ENCODE data around the gene MACROD2. TPM values are rescaled to one million over a fixed set of nuclear protein-coding genes. Genes with fewer than 3 reads are reported as not detected.

MACROD2 gene
- total RNA-seq, 1 donor from 2014 or later = 2.5 TPM

GRCh38 chr20:14820771-14821170 is 825.5 kb downstream of the MACROD2 start:
- DNase-seq (ENCODE audit: extremely low spot score, unreplicated experiment) = no peak
- peaks cover 6% of the 10 kb centered on the region for H3K9me3 Mint-ChIP-seq (ENCODE audit: unreplicated experiment)
- H3K4me3 Mint-ChIP-seq (ENCODE audit: unreplicated experiment) = no peak overlapping the region

DNA sequence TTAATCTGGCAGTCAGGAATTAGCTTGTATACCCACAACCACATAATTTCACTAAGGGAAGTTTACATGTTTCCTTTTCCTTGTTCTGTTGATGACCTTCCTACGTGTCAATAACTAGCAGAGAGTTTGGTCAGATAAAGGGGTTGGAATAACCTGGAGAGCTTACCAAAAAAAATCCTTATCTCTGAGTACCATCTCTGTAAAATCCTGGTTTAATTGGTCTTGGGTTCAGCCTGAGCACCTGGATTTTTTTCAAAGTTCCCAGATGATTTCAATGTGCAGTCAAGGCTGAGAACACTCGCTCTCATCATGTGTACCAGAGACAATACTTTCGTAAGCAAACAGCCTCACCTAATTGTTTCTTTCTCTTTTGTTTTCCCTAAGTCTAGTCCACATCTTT is 825.9 kb downstream of the MACROD2 start:
- no peak for TF ChIP-seq CTCF (IDR thresholded peaks at IDR 0.05)
- Mint-ChIP-seq H3K9me3 (ENCODE audit: unreplicated experiment) (peaks cover 6% of the 10 kb centered on the region), H3K27me3 (ENCODE audit: unreplicated experiment) (peaks cover 2% of the 10 kb centered on the region), H3K27ac (ENCODE audit: unreplicated experiment) (no peak overlapping the region), H3K36me3 (ENCODE audit: unreplicated experiment) (no peaks in the 10 kb centered on the region), H3K4me1 (ENCODE audit: unreplicated experiment) (no peaks in the 10 kb centered on the region), H3K4me3 (ENCODE audit: unreplicated experiment) (no peak overlapping the region)
- DNase-seq (ENCODE audit: extremely low spot score, unreplicated experiment) = no peak

More at GRCh38 chr20:14820771-14821170, 825.5 kb downstream of the MACROD2 start:
- Mint-ChIP-seq H3K27me3 (ENCODE audit: unreplicated experiment) (peaks cover 2% of the 10 kb centered on the region), H3K27ac (ENCODE audit: unreplicated experiment) (no peak overlapping the region), H3K36me3 (ENCODE audit: unreplicated experiment) (no peaks in the 10 kb centered on the region), H3K4me1 (ENCODE audit: unreplicated experiment) (no peaks in the 10 kb centered on the region)
- TF ChIP-seq CTCF (IDR thresholded peaks at IDR 0.05) = no peak

- H3K36me3 Mint-ChIP-seq (ENCODE audit: unreplicated experiment) = no peaks in the 10 kb centered on the region
- no peaks in the 10 kb centered on the region for H3K4me1 Mint-ChIP-seq (ENCODE audit: unreplicated experiment)
- H3K4me3 Mint-ChIP-seq (ENCODE audit: unreplicated experiment) = no peak overlapping the region
- TF ChIP-seq CTCF (IDR thresholded peaks at IDR 0.05) = no peak
- peaks cover 2% of the 10 kb centered on the region for H3K27me3 Mint-ChIP-seq (ENCODE audit: unreplicated experiment)
- H3K9me3 Mint-ChIP-seq (ENCODE audit: unreplicated experiment) = no peaks in the 10 kb centered on the region
- H3K27ac Mint-ChIP-seq (ENCODE audit: unreplicated experiment) = no peak overlapping the region
- no peak for DNase-seq (ENCODE audit: extremely low spot score, unreplicated experiment)
Measured at GRCh38 chr20:14824996-14825395, 829.7 kb downstream of the MACROD2 start.

DNA sequence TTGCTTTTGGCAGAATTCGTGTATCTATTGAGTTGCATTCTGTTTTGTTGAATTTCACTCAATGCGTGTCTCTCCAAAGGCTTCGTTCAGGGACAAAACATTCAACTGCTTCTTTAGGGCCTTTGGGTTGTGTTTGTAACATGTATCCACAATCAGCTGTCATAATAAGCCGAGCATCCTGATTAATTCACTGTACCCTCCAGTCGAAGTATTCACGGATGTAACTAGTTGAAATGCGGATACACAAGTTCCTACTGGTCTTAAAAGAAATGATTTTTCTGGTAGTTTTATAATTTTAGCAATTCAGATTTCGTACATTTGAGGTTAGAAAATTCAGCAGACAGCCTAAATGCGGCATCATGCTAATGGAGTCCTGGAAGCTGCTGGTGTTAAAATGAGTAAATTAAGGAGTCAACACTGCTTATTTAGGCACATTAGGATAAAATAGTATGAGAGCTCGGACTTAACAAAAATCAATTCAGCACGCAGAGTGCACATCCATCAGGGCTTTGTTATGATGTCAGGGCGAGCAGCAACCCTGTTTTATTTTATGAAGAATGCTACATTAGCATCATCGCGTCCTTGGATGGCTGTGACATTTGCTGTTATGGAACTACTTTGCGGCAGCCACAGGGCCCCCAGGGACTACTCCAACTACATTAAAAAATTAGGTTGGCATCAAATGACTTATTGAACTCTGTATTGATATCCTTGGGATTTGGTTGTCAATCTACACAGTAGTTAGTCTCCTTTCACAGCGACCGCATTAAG is 831.4 kb downstream of the MACROD2 start:
- Mint-ChIP-seq H3K4me3 (ENCODE audit: unreplicated experiment) (no peak overlapping the region), H3K4me1 (ENCODE audit: unreplicated experiment) (no peaks in the 10 kb centered on the region), H3K36me3 (ENCODE audit: unreplicated experiment) (no peaks in the 10 kb centered on the region), H3K9me3 (ENCODE audit: unreplicated experiment) (no peaks in the 10 kb centered on the region), H3K27me3 (ENCODE audit: unreplicated experiment) (peaks cover 2% of the 10 kb centered on the region), H3K27ac (ENCODE audit: unreplicated experiment) (no peak overlapping the region)
- no peak for DNase-seq (ENCODE audit: extremely low spot score, unreplicated experiment)
- TF ChIP-seq CTCF (IDR thresholded peaks at IDR 0.05) = no peak

GRCh38 chr20:14828459-14828858 is 833.1 kb downstream of the MACROD2 start:
- no peaks in the 10 kb centered on the region for H3K9me3 Mint-ChIP-seq (ENCODE audit: unreplicated experiment)
- no peak for TF ChIP-seq CTCF (IDR thresholded peaks at IDR 0.05)
- no peaks in the 10 kb centered on the region for H3K4me1 Mint-ChIP-seq (ENCODE audit: unreplicated experiment)
- H3K36me3 Mint-ChIP-seq (ENCODE audit: unreplicated experiment) = no peaks in the 10 kb centered on the region
- no peak overlapping the region for H3K4me3 Mint-ChIP-seq (ENCODE audit: unreplicated experiment)
- H3K27me3 Mint-ChIP-seq (ENCODE audit: unreplicated experiment) = peaks cover 2% of the 10 kb centered on the region
- no peak overlapping the region for H3K27ac Mint-ChIP-seq (ENCODE audit: unreplicated experiment)
- no peak for DNase-seq (ENCODE audit: extremely low spot score, unreplicated experiment)

Measured in osteocyte (in vitro differentiated cells).